MCF 10A (cell line): Measurements from ENCODE around the gene CDK2AP2. TPM values are rescaled to one million over a fixed set of nuclear protein-coding genes. Genes with fewer than 3 reads are reported as not detected.

Experiments
- BruUV-seq: library from RNA; stranded (reverse); fragments of 400-500 nt; replicated peaks from 2 replicates; lab custom pipeline; 2021; lab: Mats Ljungman, UMichigan
- CTCF ChIA-PET: fragments of 300-600 bp; sonication (Branson Sonifier 250); formaldehyde crosslinking; extraction: SDS; loops from one replicate; lab custom pipeline; 2021; ENCODE audit warnings: antibody characterized with exemption, inconsistent platforms; lab: Yijun Ruan, JAX
- POLR2A ChIA-PET: fragments of 300-600, 350-650 bp; sonication (Branson Sonifier 250); formaldehyde crosslinking; extraction: SDS; loops from one replicate; lab custom pipeline; 2020; ENCODE audit warnings: antibody characterized with exemption, inconsistent platforms; lab: Yijun Ruan, JAX
- DNase-seq: peaks from one replicate; pipeline ENCODE4 v3.0.0-alpha.2; 2018; ENCODE audit not compliant: unreplicated experiment
- H3K27ac Mint-ChIP-seq: one replicate; pipeline ENCODE4 v1.8.0; 2022; ENCODE audit warnings: mild to moderate bottlenecking, low read depth, mixed read lengths; ENCODE audit not compliant: unreplicated experiment
- H3K27me3 Mint-ChIP-seq: one replicate; pipeline ENCODE4 v1.8.0; 2022; ENCODE audit warnings: mixed read lengths; ENCODE audit not compliant: insufficient read depth, unreplicated experiment
- H3K36me3 Mint-ChIP-seq: one replicate; pipeline ENCODE4 v1.8.0; 2022; ENCODE audit warnings: mild to moderate bottlenecking, moderate library complexity, mixed read lengths; ENCODE audit not compliant: insufficient read depth, unreplicated experiment
- H3K4me1 Mint-ChIP-seq: one replicate; pipeline ENCODE4 v1.8.0; 2022; ENCODE audit warnings: mixed read lengths; ENCODE audit not compliant: insufficient read depth, unreplicated experiment
- H3K4me3 Mint-ChIP-seq: one replicate; pipeline ENCODE4 v1.8.0; 2022; ENCODE audit warnings: mild to moderate bottlenecking, moderate library complexity, mixed read lengths; ENCODE audit not compliant: unreplicated experiment
- H3K9me3 Mint-ChIP-seq: one replicate; pipeline ENCODE4 v1.8.0; 2022; ENCODE audit warnings: mixed read lengths; ENCODE audit not compliant: unreplicated experiment
- CTCF ChIP-seq: fragments of 200-600 bp; IDR thresholded peaks from one replicate; pipeline ENCODE4 v1.8.0; 2022; ENCODE audit warnings: antibody characterized with exemption, mild to moderate bottlenecking; ENCODE audit not compliant: unreplicated experiment
- intact Hi-C: fragments of 100-400 bp; cut with micrococcal nuclease; formaldehyde crosslinking; loops from 2 replicates; pipeline ENCODE4 v1.14.1; 2022
- total RNA-seq: library from RNA; stranded (reverse); gene quantifications from 2 replicates; pipeline ENCODE4 v1.2.3, GENCODE V29; 2022

The CDK2AP2 gene
- total RNA-seq, 1 experiment from 2014 or later, result 93.7 TPM

GRCh38 chr11:67525275-67525976, 17.5 kb upstream of the CDK2AP2 start:
- peaks cover 6% of the 10 kb centered on the region for H3K4me1 Mint-ChIP-seq
- H3K9me3 Mint-ChIP-seq, result peaks cover 10% of the 10 kb centered on the region
- ChIA-PET CTCF (no interaction called here), POLR2A (interaction anchor here (0.8 to 1.1 kb wide), 2 partner anchors 11 to 41 kb away, joined by 3 read pairs; no protein-coding TSS in a partner anchor)
- no peaks in the 10 kb centered on the region for H3K36me3 Mint-ChIP-seq
- no peak overlapping the region for H3K27ac Mint-ChIP-seq
- no TSS peak for BruUV-seq
- intact Hi-C loops, result no loop called here
- no peak overlapping the region for H3K4me3 Mint-ChIP-seq
- no peak for TF ChIP-seq CTCF
- no peak for DNase-seq
- H3K27me3 Mint-ChIP-seq, result peaks cover 11% of the 10 kb centered on the region

GRCh38 chr11:67524480-67524808, 16.5 kb upstream of the CDK2AP2 start:
- ChIA-PET CTCF (no interaction called here), POLR2A (no interaction called here)
- intact Hi-C loops, result no loop called here
- Mint-ChIP-seq H3K9me3 (peaks cover 10% of the 10 kb centered on the region), H3K4me1 (peaks cover 4% of the 10 kb centered on the region), H3K4me3 (no peak overlapping the region), H3K27ac (no peak overlapping the region), H3K36me3 (no peaks in the 10 kb centered on the region), H3K27me3 (peaks cover 11% of the 10 kb centered on the region)
- no TSS peak for BruUV-seq
- no peak for DNase-seq
- TF ChIP-seq CTCF, result no peak

GRCh38 chr11:67523556-67524479, 15.9 kb upstream of the CDK2AP2 start:
- POLR2A ChIA-PET, result no interaction called here
- Mint-ChIP-seq H3K27me3 (peaks cover 11% of the 10 kb centered on the region), H3K36me3 (no peaks in the 10 kb centered on the region), H3K4me1 (no peaks in the 10 kb centered on the region), H3K9me3 (peaks cover 10% of the 10 kb centered on the region), H3K4me3 (no peak overlapping the region), H3K27ac (no peak overlapping the region)
- intact Hi-C loops, result no loop called here
- TF ChIP-seq CTCF, result no peak
- no peak for DNase-seq
- BruUV-seq, result no TSS peak
- CTCF ChIA-PET, result no interaction called here

- TF ChIP-seq CTCF, result no peak
- Mint-ChIP-seq H3K36me3 (no peaks in the 10 kb centered on the region), H3K4me1 (no peaks in the 10 kb centered on the region), H3K27ac (no peak within 1 kb of the TSS), H3K9me3 (peaks cover 10% of the 10 kb centered on the region), H3K4me3 (no peak within 1 kb of the TSS), H3K27me3 (peaks cover 11% of the 10 kb centered on the region)
- intact Hi-C loops, result no loop called here
- DNase-seq, result no peak
- CTCF ChIA-PET, result no interaction called here
- POLR2A ChIA-PET, result no interaction called here
- no TSS peak for BruUV-seq
Measured at GRCh38 chr11:67522844-67523555, 15.0 kb upstream of the CDK2AP2 start, which contains the start of gene CABP2. CABP2 (minus strand) TSS chr11:67523446; CDS start chr11:67523326, 120 bp downstream.
